Measurements from ENCODE around the gene OR51B4.
"Not testable (repeated sequence)": the region's sequence is repeated elsewhere in the genome, so short reads cannot be mapped to it uniquely, and the experiment has no call there.

The OR51B4 gene

GRCh38 chr11:5301846-5302245 is at the start of gene OR51B4:
Gene OR51B4, minus strand, starts transcription at chr11:5301946. Its CDS starts 0 bp downstream, at chr11:5301946.
- DNase-seq (ENCODE audit: low read depth in 2 of 3, low spot score in 1 of 3) = no peak

GRCh38 chr11:5351208-5351607 is 49.5 kb upstream of the OR51B4 start, which contains the start of gene OR51B6:
Gene OR51B6, plus strand, starts transcription at chr11:5351508. Its CDS starts 0 bp downstream, at chr11:5351508.
- DNase-seq (ENCODE audit: low read depth in 2 of 3, low spot score in 1 of 3) = no peak

- DNase-seq (ENCODE audit: low read depth in 2 of 3, low spot score in 1 of 3) = no peak
Measured at GRCh38 chr11:5349550-5349949, 47.8 kb upstream of the OR51B4 start.

GRCh38 chr11:5348551-5349194 is 46.9 kb upstream of the OR51B4 start:
- DNase-seq (ENCODE audit: low read depth in 2 of 3, low spot score in 1 of 3) = no peak

GRCh38 chr11:5345831-5346230 is 44.1 kb upstream of the OR51B4 start:
- DNase-seq (ENCODE audit: low read depth in 2 of 3, low spot score in 1 of 3) = no peak

- DNase-seq (ENCODE audit: low read depth in 2 of 3, low spot score in 1 of 3) = no peak
Measured at GRCh38 chr11:5343474-5344335, 42.0 kb upstream of the OR51B4 start, which contains the start of gene OR51B5. Gene OR51B5, minus strand, starts transcription at chr11:5343524. Its CDS starts 0 bp downstream, at chr11:5343524.

- no peak for DNase-seq (ENCODE audit: low read depth in 2 of 3, low spot score in 1 of 3)
Measured at GRCh38 chr11:5339771-5340322, 38.1 kb upstream of the OR51B4 start.

- not testable (repeated sequence) for DNase-seq (ENCODE audit: low read depth in 2 of 3, low spot score in 1 of 3)
Measured at GRCh38 chr11:5337253-5337652, 35.5 kb upstream of the OR51B4 start.

GRCh38 chr11:5336331-5336730 is 34.6 kb upstream of the OR51B4 start:
- DNase-seq (ENCODE audit: low read depth in 2 of 3, low spot score in 1 of 3) = no peak

GRCh38 chr11:5335170-5335569 is 33.4 kb upstream of the OR51B4 start:
- no peak for DNase-seq (ENCODE audit: low read depth in 2 of 3, low spot score in 1 of 3)

GRCh38 chr11:5324197-5324596 is 22.5 kb upstream of the OR51B4 start, which contains the start of gene OR51B2:
Gene OR51B2, minus strand, starts transcription at chr11:5324297. Its CDS starts 0 bp downstream, at chr11:5324297.
- DNase-seq (ENCODE audit: low read depth in 2 of 3, low spot score in 1 of 3) = no peak

GRCh38 chr11:5317292-5317691 is 15.5 kb upstream of the OR51B4 start:
- DNase-seq (ENCODE audit: low read depth in 2 of 3, low spot score in 1 of 3) = no peak

- DNase-seq (ENCODE audit: low read depth in 2 of 3, low spot score in 1 of 3) = not testable (repeated sequence)
Measured at GRCh38 chr11:5313326-5314023, 11.7 kb upstream of the OR51B4 start.

GRCh38 chr11:5310423-5310822 is 8.7 kb upstream of the OR51B4 start:
- DNase-seq (ENCODE audit: low read depth in 2 of 3, low spot score in 1 of 3) = no peak

- no peak for DNase-seq (ENCODE audit: low read depth in 2 of 3, low spot score in 1 of 3)
Measured at GRCh38 chr11:5307256-5308019, 5.7 kb upstream of the OR51B4 start.

- no peak for DNase-seq (ENCODE audit: low read depth in 2 of 3, low spot score in 1 of 3)
Measured at GRCh38 chr11:5304046-5304445, 2.3 kb upstream of the OR51B4 start.

- DNase-seq (ENCODE audit: low read depth in 2 of 3, low spot score in 1 of 3) = no peak
Measured at GRCh38 chr11:5303626-5304025, 1.9 kb upstream of the OR51B4 start.

GRCh38 chr11:5300251-5300650 is 1.5 kb downstream of the OR51B4 start:
- DNase-seq (ENCODE audit: low read depth in 2 of 3, low spot score in 1 of 3) = no peak

GRCh38 chr11:5298451-5298850 is 3.3 kb downstream of the OR51B4 start:
- DNase-seq (ENCODE audit: low read depth in 2 of 3, low spot score in 1 of 3) = no peak

- DNase-seq (ENCODE audit: low read depth in 2 of 3, low spot score in 1 of 3) = no peak
Measured at GRCh38 chr11:5297721-5298323, 3.9 kb downstream of the OR51B4 start.
